ENCODE data around the gene C12orf57.

GRCh38 chr12:6894321-6894720, 49.5 kb upstream of the C12orf57 start:
- TF ChIP-seq CTCF (IDR thresholded peaks at IDR 0.05; ENCODE audit: control extremely low read depth in 1 of 3, insufficient read depth in 1 of 3, low read depth in 1 of 3, low read length in 3 of 3) (no peak), POLR2AphosphoS5 (IDR thresholded peaks at IDR 0.05; ENCODE audit: low read depth, low read length) (no peak), GTF2F1 (IDR thresholded peaks at IDR 0.05; ENCODE audit: borderline replicate concordance, low read depth, low read length) (no peak), NANOG (IDR thresholded peaks at IDR 0.05; ENCODE audit: insufficient read depth, low read depth, low read length, poor library complexity, severe bottlenecking) (no peak), CBX5 (IDR thresholded peaks at IDR 0.05; ENCODE audit: low read depth, low read length) (no peak), RXRA (IDR thresholded peaks at IDR 0.05; ENCODE audit: insufficient read depth, low read depth, low read length) (no peak)

Data from H1 (cell line).